Panc1 (cell line): ENCODE measurements around the gene GSG1L. TPM values are rescaled to one million over a fixed set of nuclear protein-coding genes. Genes with fewer than 3 reads are reported as not detected.

Source experiments
- ATAC-seq: fragments of 200-7000 bp; cut with Tn5 transposase; 2 replicates; pipeline ENCODE4 v1.9.1; 2020; ENCODE audit warnings: mild to moderate bottlenecking, moderate library complexity
- BruUV-seq: library from RNA; stranded (reverse); fragments of 400-500 nt; replicated peaks from 2 replicates; lab custom pipeline; 2021; lab: Mats Ljungman, UMichigan
- CTCF ChIA-PET: fragments of 300-600 bp; sonication (Branson Sonifier 250); formaldehyde crosslinking; loops from one replicate; lab custom pipeline; 2022; ENCODE audit warnings: antibody characterized with exemption; lab: Charles Lee
- POLR2A ChIA-PET: fragments of 300-600 bp; sonication (Branson Sonifier 250); formaldehyde crosslinking; loops from one replicate; lab custom pipeline; 2022; ENCODE audit warnings: antibody characterized with exemption; lab: Charles Lee
- DNase-seq: peaks from one replicate; pipeline ENCODE4 v3.0.0-alpha.2; 2010; ENCODE audit warnings: low read depth, low spot score
- H3K27ac ChIP-seq: 2 replicates; pipeline ENCODE4 v1.5.1; 2011; ENCODE audit warnings: mild to moderate bottlenecking, low read length, inconsistent platforms
- H3K27me3 ChIP-seq: fragments of 200-500 bp; sonication (Bioruptor generic); 2 replicates; pipeline ENCODE4 v1.6.0; 2014; ENCODE audit warnings: low read length, inconsistent platforms; ENCODE audit not compliant: control insufficient read depth, insufficient read depth
- H3K36me3 ChIP-seq: fragments of 200-500 bp; sonication (Bioruptor generic); 2 replicates; pipeline ENCODE4 v1.5.1; 2014; ENCODE audit warnings: inconsistent platforms, mild to moderate bottlenecking, low read length, moderate library complexity; ENCODE audit not compliant: control insufficient read depth, insufficient read depth
- H3K4me1 ChIP-seq: 2 replicates; pipeline ENCODE4 v1.5.1; 2011; ENCODE audit warnings: inconsistent platforms, mild to moderate bottlenecking, low read length, moderate library complexity; ENCODE audit not compliant: control insufficient read depth, insufficient read depth
- H3K4me3 ChIP-seq, 2 experiments: 2 replicates each; pipeline ENCODE4 v1.5.1; 2011 to 2012; ENCODE audit warnings: low read depth in 2 of 2, low read length in 2 of 2, mild to moderate bottlenecking in 2 of 2, inconsistent platforms in 1 of 2, moderate library complexity in 1 of 2
- H3K9me3 ChIP-seq: fragments of 200-500 bp; sonication (Bioruptor generic); 2 replicates; pipeline ENCODE4 v1.5.1; 2014; ENCODE audit warnings: low read depth, mild to moderate bottlenecking, inconsistent platforms, low read length, moderate library complexity; ENCODE audit not compliant: control insufficient read depth, insufficient read depth
- POLR2AphosphoS5 ChIP-seq: IDR thresholded peaks from 2 replicates; pipeline ENCODE4 v1.6.1; 2012; ENCODE audit warnings: mild to moderate bottlenecking, low read depth, low read length, moderate library complexity
- SIN3A ChIP-seq: IDR thresholded peaks from 2 replicates; pipeline ENCODE4 v1.6.1; 2012; ENCODE audit warnings: low read depth, mild to moderate bottlenecking, low read length, moderate library complexity, borderline replicate concordance; ENCODE audit not compliant: insufficient read depth
- TCF7L2 ChIP-seq: IDR thresholded peaks from 2 replicates; pipeline ENCODE4 v1.6.1; 2011; ENCODE audit warnings: mild to moderate bottlenecking, low read depth, low read length, inconsistent platforms
- in situ Hi-C: cut with HindIII; loops from 2 replicates; pipeline ENCODE4 v1.10.0; 2016; ENCODE audit warnings: low sequenced_read_pairs, low pct_unique_long_range_greater_than_20kb
- intact Hi-C: fragments of 100-400 bp; cut with micrococcal nuclease; formaldehyde crosslinking; loops from one replicate; pipeline ENCODE4 v1.10.0; 2022; ENCODE audit not compliant: unreplicated experiment
- total RNA-seq: library from RNA; stranded (reverse); gene quantifications from one replicate; pipeline ENCODE4 v1.2.1, GENCODE V29; 2021; ENCODE audit not compliant: unreplicated experiment
- TF ChIP-seq, protein P1 (sequence below): fragments of 450-650 bp; IDR thresholded peaks from 2 replicates; pipeline ENCODE4 v1.5.1; 2017; ENCODE audit warnings: mild to moderate bottlenecking
- TF ChIP-seq, protein P2 (sequence below), 2 experiments: IDR thresholded peaks; 2 replicates each; pipeline ENCODE4 v1.6.1; 2011 to 2012; ENCODE audit warnings: low read depth in 2 of 2, control low read depth in 1 of 2, low read length in 1 of 2, mild to moderate bottlenecking in 1 of 2, moderate library complexity in 1 of 2; ENCODE audit not compliant: insufficient read depth in 1 of 2

Gene GSG1L
- total RNA-seq, 1 experiment from 2014 or later, result 0.08 TPM

DNA sequence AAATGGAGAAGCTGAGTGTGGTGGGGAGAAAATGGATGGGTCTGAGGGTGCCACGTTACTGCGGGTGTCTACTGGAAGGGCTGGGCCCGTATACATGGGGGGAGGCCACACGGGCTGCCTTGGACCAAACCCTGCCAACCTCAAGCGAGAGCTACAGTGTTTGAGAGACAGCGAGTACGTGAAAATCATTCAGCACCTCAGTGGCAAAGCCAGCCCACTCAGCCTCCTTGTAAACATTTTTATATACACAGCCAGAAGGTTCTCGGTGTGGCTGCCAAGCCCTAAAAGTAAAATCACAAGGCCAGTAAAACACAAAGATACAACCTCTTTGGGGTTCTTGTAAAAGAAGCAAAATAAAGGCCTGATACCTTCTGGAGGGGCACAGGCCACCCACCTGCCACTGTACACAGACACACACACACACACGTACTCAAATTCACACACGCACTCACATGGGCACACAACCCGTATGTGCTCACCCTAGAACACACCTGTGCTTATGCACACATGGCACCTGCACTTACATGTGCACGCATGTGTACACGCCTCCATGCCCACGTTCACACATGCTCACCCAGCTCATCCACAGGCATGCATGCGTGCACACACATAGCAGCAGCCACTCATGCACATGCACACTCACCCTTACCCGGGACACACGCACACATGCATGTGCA lies 102.8 kb downstream of the GSG1L start:
- intact Hi-C loops, result no loop called here
- TF ChIP-seq, protein P1, sequence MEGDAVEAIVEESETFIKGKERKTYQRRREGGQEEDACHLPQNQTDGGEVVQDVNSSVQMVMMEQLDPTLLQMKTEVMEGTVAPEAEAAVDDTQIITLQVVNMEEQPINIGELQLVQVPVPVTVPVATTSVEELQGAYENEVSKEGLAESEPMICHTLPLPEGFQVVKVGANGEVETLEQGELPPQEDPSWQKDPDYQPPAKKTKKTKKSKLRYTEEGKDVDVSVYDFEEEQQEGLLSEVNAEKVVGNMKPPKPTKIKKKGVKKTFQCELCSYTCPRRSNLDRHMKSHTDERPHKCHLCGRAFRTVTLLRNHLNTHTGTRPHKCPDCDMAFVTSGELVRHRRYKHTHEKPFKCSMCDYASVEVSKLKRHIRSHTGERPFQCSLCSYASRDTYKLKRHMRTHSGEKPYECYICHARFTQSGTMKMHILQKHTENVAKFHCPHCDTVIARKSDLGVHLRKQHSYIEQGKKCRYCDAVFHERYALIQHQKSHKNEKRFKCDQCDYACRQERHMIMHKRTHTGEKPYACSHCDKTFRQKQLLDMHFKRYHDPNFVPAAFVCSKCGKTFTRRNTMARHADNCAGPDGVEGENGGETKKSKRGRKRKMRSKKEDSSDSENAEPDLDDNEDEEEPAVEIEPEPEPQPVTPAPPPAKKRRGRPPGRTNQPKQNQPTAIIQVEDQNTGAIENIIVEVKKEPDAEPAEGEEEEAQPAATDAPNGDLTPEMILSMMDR, result no peak
- TF ChIP-seq SIN3A, result no peak
- no peak for TF ChIP-seq TCF7L2
- TF ChIP-seq, protein P2, sequence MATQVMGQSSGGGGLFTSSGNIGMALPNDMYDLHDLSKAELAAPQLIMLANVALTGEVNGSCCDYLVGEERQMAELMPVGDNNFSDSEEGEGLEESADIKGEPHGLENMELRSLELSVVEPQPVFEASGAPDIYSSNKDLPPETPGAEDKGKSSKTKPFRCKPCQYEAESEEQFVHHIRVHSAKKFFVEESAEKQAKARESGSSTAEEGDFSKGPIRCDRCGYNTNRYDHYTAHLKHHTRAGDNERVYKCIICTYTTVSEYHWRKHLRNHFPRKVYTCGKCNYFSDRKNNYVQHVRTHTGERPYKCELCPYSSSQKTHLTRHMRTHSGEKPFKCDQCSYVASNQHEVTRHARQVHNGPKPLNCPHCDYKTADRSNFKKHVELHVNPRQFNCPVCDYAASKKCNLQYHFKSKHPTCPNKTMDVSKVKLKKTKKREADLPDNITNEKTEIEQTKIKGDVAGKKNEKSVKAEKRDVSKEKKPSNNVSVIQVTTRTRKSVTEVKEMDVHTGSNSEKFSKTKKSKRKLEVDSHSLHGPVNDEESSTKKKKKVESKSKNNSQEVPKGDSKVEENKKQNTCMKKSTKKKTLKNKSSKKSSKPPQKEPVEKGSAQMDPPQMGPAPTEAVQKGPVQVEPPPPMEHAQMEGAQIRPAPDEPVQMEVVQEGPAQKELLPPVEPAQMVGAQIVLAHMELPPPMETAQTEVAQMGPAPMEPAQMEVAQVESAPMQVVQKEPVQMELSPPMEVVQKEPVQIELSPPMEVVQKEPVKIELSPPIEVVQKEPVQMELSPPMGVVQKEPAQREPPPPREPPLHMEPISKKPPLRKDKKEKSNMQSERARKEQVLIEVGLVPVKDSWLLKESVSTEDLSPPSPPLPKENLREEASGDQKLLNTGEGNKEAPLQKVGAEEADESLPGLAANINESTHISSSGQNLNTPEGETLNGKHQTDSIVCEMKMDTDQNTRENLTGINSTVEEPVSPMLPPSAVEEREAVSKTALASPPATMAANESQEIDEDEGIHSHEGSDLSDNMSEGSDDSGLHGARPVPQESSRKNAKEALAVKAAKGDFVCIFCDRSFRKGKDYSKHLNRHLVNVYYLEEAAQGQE (IDR thresholded peaks at IDR 0.05; ENCODE audit: insufficient read depth in 1 of 2, low read depth in 2 of 2, low read length in 1 of 2), result no peak
- no peak for TF ChIP-seq POLR2AphosphoS5
- no peaks in the 10 kb centered on the region; the same call in 1 of the 2 replicates for H3K27me3 ChIP-seq

DNA sequence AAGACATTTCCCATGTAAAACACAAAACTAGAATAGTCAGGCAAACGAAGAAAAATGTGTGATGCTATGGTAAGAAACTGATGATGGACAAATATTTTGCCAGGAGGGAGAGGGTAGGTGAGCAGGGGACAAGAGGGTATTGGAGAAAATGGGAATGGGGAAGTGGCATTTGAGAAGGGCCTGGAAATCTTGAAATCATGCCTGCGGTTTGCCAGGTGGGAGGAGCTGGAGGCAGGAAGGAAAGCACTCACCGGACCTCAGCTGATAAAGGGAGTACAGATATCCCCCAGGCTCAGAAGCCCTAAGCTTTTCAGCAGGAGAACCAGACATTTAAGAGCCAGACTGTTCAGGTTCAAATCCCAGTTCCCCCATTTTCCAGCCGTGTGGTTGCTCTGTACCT lies 103.6 kb downstream of the GSG1L start:
- ATAC-seq (no peak), DNase-seq (no peak)
- ChIA-PET CTCF (interaction anchor here (0.6 to 0.7 kb wide), 2 partner anchors 30 to 118 kb away, joined by 3 read pairs; no protein-coding TSS in a partner anchor), POLR2A (no interaction called here)
- no TSS peak for BruUV-seq
- H3K36me3 ChIP-seq, result no peaks in the 10 kb centered on the region
- no peaks in the 10 kb centered on the region; the same call in 1 of the 2 replicates for H3K27me3 ChIP-seq
- H3K27ac ChIP-seq, result no peak overlapping the region
- H3K9me3 ChIP-seq, result no peaks in the 10 kb centered on the region; the same call in 1 of the 2 replicates
- no peak for TF ChIP-seq TCF7L2
- TF ChIP-seq POLR2AphosphoS5, result no peak
- TF ChIP-seq, protein P1, result no peak
- no peak for TF ChIP-seq SIN3A
- TF ChIP-seq, protein P2 (IDR thresholded peaks at IDR 0.05; ENCODE audit: insufficient read depth in 1 of 2, low read depth in 2 of 2, low read length in 1 of 2), result no peak
- H3K4me1 ChIP-seq, result no peaks in the 10 kb centered on the region
- intact Hi-C loops, result no loop called here
- H3K4me3 ChIP-seq, result no peak overlapping the region
- in situ Hi-C loops, result no loop called here

More for the DNA sequence above, 102.8 kb downstream of the GSG1L start:
- Histone ChIP-seq H3K4me1 (no peaks in the 10 kb centered on the region), H3K27ac (no peak overlapping the region), H3K4me3 (no peak overlapping the region), H3K9me3 (no peaks in the 10 kb centered on the region), H3K36me3 (no peaks in the 10 kb centered on the region)
- ATAC-seq, result no peak
- in situ Hi-C loops, result no loop called here
- POLR2A ChIA-PET, result no interaction called here
- DNase-seq, result no peak
- CTCF ChIA-PET, result interaction anchor here (0.6 kb wide), 1 partner anchor 29 kb away, joined by 3 read pairs; no protein-coding TSS in a partner anchor
- no TSS peak for BruUV-seq
